Effector memory CD4-positive, alpha-beta T cell (primary cell): ENCODE data around the gene SLC6A19.

Experiments used
- DNase-seq, 3 donors: peaks; one replicate each; pipeline ENCODE4 v3.0.0-alpha.2; 2020
- H3K27ac ChIP-seq: 2 replicates; pipeline ENCODE4 v1.7.0; 2013; ENCODE audit warnings: mild to moderate bottlenecking, low read length, moderate library complexity; ENCODE audit not compliant: insufficient read depth, poor library complexity, severe bottlenecking
- H3K27me3 ChIP-seq: replicated peaks from 2 replicates; pipeline ENCODE4 v1.7.0; 2013; ENCODE audit warnings: mild to moderate bottlenecking, low read length; ENCODE audit not compliant: insufficient read depth, control insufficient read depth, poor library complexity, severe bottlenecking
- H3K36me3 ChIP-seq: 2 replicates; pipeline ENCODE4 v1.7.0; 2013; ENCODE audit warnings: mild to moderate bottlenecking, low read length, moderate library complexity; ENCODE audit not compliant: control insufficient read depth, insufficient read depth
- H3K4me1 ChIP-seq: 2 replicates; pipeline ENCODE4 v1.7.0; 2013; ENCODE audit warnings: low read length, mild to moderate bottlenecking; ENCODE audit not compliant: control insufficient read depth, insufficient read depth, poor library complexity, severe bottlenecking
- H3K4me3 ChIP-seq: 2 replicates; pipeline ENCODE4 v1.7.0; 2013; ENCODE audit warnings: low read length, low read depth, mild to moderate bottlenecking; ENCODE audit not compliant: insufficient read depth, poor library complexity, severe bottlenecking
- H3K9me3 ChIP-seq: 2 replicates; pipeline ENCODE4 v1.7.0; 2013; ENCODE audit warnings: mild to moderate bottlenecking, low read length, moderate library complexity; ENCODE audit not compliant: control insufficient read depth

Gene SLC6A19

DNA sequence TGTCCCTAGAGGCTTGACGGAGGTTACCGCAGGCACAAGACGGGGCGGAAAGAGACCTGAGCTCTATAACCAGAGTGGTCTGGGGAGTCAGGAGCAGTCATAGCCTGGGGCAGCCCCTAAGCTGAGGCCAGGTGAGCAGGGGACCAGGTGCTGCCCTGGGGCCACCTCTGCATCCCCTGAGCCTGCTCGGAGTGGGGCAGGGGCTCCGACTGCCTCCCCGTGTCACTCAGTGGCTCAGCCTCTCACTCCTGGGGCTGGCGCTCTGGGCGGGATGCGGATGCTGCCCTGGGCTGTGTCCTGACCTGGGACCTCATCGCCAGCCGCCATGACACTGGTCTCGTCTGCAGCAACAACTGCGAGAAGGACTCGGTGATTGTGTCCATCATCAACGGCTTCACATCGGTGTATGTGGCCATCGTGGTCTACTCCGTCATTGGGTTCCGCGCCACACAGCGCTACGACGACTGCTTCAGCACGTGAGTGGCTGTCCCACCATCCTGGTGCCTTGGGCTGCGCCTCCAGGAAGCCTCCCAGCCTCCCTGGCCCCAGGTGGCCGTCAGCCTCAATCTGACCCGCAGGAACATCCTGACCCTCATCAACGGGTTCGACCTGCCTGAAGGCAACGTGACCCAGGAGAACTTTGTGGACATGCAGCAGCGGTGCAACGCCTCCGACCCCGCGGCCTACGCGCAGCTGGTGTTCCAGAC lies 15.0 kb downstream of the SLC6A19 start:
- no peaks in the 10 kb centered on the region for H3K36me3 ChIP-seq
- no peak for DNase-seq
- no peak overlapping the region for H3K4me3 ChIP-seq
- H3K27ac ChIP-seq: no peak overlapping the region
- no peaks in the 10 kb centered on the region for H3K27me3 ChIP-seq
- no peaks in the 10 kb centered on the region for H3K9me3 ChIP-seq
- H3K4me1 ChIP-seq: no peaks in the 10 kb centered on the region

DNA sequence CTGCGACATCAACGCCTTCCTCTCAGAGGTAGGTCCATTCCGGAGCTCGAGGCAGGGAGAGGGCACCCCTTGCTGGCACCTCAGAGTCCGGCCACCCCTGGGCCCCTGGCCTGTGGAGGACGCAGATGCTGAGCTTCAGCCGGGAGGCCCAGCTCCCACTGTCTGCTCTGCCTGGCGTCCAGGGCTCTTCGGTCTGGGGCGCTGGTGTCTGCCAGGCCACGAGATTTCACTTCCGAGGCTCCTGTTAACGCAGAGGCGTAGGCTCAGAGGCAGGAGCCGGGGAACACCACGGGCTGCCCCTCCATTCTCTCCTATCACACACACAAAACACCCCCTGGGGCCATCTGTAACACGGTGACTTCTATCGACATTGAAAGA lies 15.5 kb downstream of the SLC6A19 start:
- no peaks in the 10 kb centered on the region for H3K9me3 ChIP-seq
- no peaks in the 10 kb centered on the region for H3K36me3 ChIP-seq
- no peaks in the 10 kb centered on the region for H3K4me1 ChIP-seq
- no peak overlapping the region for H3K27ac ChIP-seq
- H3K4me3 ChIP-seq: no peak overlapping the region
- DNase-seq: no peak
- H3K27me3 ChIP-seq: no peaks in the 10 kb centered on the region

DNA sequence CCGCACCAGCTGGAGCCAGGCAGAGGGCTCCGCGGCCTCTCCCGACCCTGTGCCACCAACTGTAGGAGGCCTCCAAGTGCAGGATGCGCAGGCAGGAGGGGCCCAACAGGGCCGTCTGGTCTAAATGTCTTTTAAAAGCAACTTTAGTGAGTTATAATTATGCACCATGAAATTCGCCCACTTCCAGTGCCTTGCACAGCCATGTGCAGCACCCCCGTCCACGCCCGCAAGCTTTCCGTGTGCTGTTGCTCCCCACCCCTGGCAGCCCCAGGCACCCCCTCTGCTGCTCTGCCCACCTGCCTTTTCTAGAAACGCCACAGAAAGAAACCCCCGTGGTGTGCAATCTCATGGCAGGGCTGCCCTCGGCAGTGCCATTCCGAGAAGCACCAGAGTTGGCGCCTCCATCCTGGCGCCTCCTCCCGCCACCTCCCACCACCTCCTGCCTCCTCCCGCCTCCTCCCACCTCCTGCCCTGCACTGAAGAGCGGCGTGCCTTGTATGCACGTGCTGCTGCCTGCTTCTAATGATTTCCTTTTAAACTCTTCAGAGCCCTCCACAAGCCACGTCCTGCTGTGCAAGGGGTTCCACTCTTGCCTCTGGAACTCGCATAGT lies 16.3 kb downstream of the SLC6A19 start:
- no peaks in the 10 kb centered on the region for H3K9me3 ChIP-seq

DNA sequence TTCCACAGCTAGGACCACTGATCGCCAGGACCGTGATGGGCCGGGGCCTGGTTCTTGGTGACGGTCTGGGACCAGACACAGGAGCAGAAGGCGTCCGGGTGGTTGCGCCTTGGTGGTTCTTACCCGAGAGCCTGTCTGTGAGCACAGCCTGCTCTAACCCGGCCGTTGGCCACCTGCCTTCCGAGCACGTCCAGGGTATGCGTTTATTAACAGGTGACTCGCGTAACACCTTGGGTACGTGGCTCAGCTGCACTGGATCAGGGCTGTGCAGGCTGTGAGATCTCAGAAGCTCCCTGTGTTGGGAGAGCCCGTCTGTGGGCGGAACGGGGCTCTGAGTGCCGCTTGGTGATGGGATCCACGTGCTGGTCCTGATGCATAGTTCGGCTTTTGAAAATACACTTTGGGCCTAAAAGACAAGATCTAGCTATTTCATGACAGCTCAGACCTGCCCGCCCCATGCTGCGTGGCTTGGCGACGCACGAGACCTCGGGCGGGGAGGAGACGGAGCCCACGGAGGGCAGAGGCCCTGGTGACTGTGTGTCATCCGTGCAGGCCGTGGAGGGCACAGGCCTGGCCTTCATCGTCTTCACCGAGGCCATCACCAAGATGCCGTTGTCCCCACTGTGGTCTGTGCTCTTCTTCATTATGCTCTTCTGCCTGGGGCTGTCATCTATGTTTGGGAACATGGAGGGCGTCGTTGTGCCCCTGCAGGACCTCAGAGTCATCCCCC lies 17.1 kb downstream of the SLC6A19 start:
- no peaks in the 10 kb centered on the region for H3K36me3 ChIP-seq
- no peak for DNase-seq
- no peak overlapping the region for H3K27ac ChIP-seq
- H3K4me3 ChIP-seq: no peak overlapping the region
- no peaks in the 10 kb centered on the region for H3K27me3 ChIP-seq
- no peaks in the 10 kb centered on the region for H3K4me1 ChIP-seq
- H3K9me3 ChIP-seq: no peaks in the 10 kb centered on the region

More for the DNA sequence above, 16.3 kb downstream of the SLC6A19 start:
- Histone ChIP-seq H3K4me3 (no peak overlapping the region), H3K36me3 (no peaks in the 10 kb centered on the region), H3K27ac (no peak overlapping the region), H3K4me1 (no peaks in the 10 kb centered on the region), H3K27me3 (no peaks in the 10 kb centered on the region)
- DNase-seq: no peak

GRCh38 chr5:1219098-1219767 lies 17.8 kb downstream of the SLC6A19 start:
- Histone ChIP-seq H3K4me3 (no peak overlapping the region), H3K27ac (no peak overlapping the region), H3K36me3 (no peaks in the 10 kb centered on the region), H3K4me1 (no peaks in the 10 kb centered on the region), H3K9me3 (no peaks in the 10 kb centered on the region), H3K27me3 (no peaks in the 10 kb centered on the region)
- no peak for DNase-seq

GRCh38 chr5:1219768-1220100 lies 18.3 kb downstream of the SLC6A19 start:
- DNase-seq: no peak
- H3K4me1 ChIP-seq: no peaks in the 10 kb centered on the region
- no peak overlapping the region for H3K27ac ChIP-seq
- no peaks in the 10 kb centered on the region for H3K27me3 ChIP-seq
- no peak overlapping the region for H3K4me3 ChIP-seq
- no peaks in the 10 kb centered on the region for H3K9me3 ChIP-seq
- H3K36me3 ChIP-seq: no peaks in the 10 kb centered on the region

GRCh38 chr5:1220351-1220750 lies 19.0 kb downstream of the SLC6A19 start:
- Histone ChIP-seq H3K36me3 (no peaks in the 10 kb centered on the region), H3K9me3 (no peaks in the 10 kb centered on the region), H3K27ac (no peak overlapping the region), H3K27me3 (no peaks in the 10 kb centered on the region), H3K4me1 (no peaks in the 10 kb centered on the region), H3K4me3 (no peak overlapping the region)
- DNase-seq: no peak

DNA sequence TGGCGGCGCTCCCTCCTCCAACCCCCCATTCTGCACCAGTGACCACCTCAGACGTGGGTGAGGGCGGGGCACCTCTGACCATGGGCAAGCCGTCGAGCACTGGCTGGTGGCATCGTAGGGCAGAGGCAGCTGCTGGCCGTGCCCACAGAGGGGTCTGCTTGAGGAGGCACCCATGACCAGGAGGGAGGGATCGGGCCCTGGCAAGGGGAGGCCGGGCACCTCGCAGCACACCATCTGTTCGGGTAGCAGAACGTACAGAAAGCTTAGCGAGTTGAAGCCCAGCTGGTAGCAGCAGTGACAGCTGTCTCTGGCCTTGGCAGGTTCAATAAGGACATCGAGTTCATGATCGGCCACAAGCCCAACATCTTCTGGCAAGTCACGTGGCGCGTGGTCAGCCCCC lies 19.4 kb downstream of the SLC6A19 start:
- Histone ChIP-seq H3K9me3 (no peaks in the 10 kb centered on the region), H3K27ac (no peak overlapping the region), H3K4me1 (no peaks in the 10 kb centered on the region), H3K4me3 (no peak overlapping the region), H3K27me3 (no peaks in the 10 kb centered on the region), H3K36me3 (no peaks in the 10 kb centered on the region)
- DNase-seq: no peak

GRCh38 chr5:1221721-1222120 lies 20.3 kb downstream of the SLC6A19 start:
- no peak overlapping the region for H3K27ac ChIP-seq
- H3K27me3 ChIP-seq: no peaks in the 10 kb centered on the region
- H3K4me1 ChIP-seq: no peaks in the 10 kb centered on the region
- H3K4me3 ChIP-seq: no peak overlapping the region
- no peaks in the 10 kb centered on the region for H3K9me3 ChIP-seq
- H3K36me3 ChIP-seq: no peaks in the 10 kb centered on the region
- no peak for DNase-seq

- Histone ChIP-seq H3K9me3 (no peaks in the 10 kb centered on the region), H3K4me1 (no peaks in the 10 kb centered on the region), H3K36me3 (no peaks in the 10 kb centered on the region), H3K27ac (no peak overlapping the region), H3K4me3 (no peak overlapping the region), H3K27me3 (no peaks in the 10 kb centered on the region)
- DNase-seq: no peak
Measured at GRCh38 chr5:1222147-1222546, 20.8 kb downstream of the SLC6A19 start.
